Gastroesophageal sphincter (tissue), 4 donors: ENCODE results near the gene HOXC10. TPM values are rescaled to one million over a fixed set of nuclear protein-coding genes. Genes with fewer than 3 reads are reported as not detected.

Experiments used
- ATAC-seq: fragments of 150-250 bp; one replicate; pipeline ENCODE4 v1.9.1; 2016; ENCODE audit warnings: mild to moderate bottlenecking, moderate library complexity
- H3K27ac ChIP-seq, 4 donors: fragments of 200-600 bp; sonication (generic) in 3 of 4; 1 replicate in 3 of 4; 2 replicates in 1 of 4; pipeline ENCODE4 v1.5.1; 2016 to 2019
- H3K27me3 ChIP-seq: fragments of 200-600 bp; sonication (generic); one replicate; pipeline ENCODE4 v1.5.1; 2019
- H3K36me3 ChIP-seq, 2 donors: fragments of 200-600 bp; sonication (generic); one replicate each; pipeline ENCODE4 v1.5.1; 2019; ENCODE audit warnings: control low read depth in 1 of 2
- H3K4me1 ChIP-seq, 3 donors: fragments of 200-600 bp; sonication (generic); 1 replicate in 2 of 3; 2 replicates in 1 of 3; pipeline ENCODE4 v1.5.1; 2016 to 2019; ENCODE audit warnings: control low read depth in 2 of 3
- H3K4me3 ChIP-seq, 2 donors: fragments of 200-600 bp; sonication (generic); one replicate each; pipeline ENCODE4 v1.5.1; 2019; ENCODE audit warnings: mild to moderate bottlenecking in 1 of 2, moderate library complexity in 1 of 2
- H3K9me3 ChIP-seq, 3 donors: fragments of 200-600 bp; sonication (generic); one replicate each; pipeline ENCODE4 v1.5.1; 2017 to 2019; ENCODE audit warnings: control low read depth in 2 of 3
- EP300 ChIP-seq: sonication (generic); formaldehyde crosslinking; IDR thresholded peaks from one replicate; pipeline ENCODE4 v1.6.1; 2017; ENCODE audit warnings: antibody characterized with exemption, mild to moderate bottlenecking
- POLR2A ChIP-seq, 2 donors: fragments of 450-650 bp; IDR thresholded peaks; one replicate each; pipeline ENCODE4 v1.6.1; 2017; ENCODE audit warnings: antibody characterized with exemption in 2 of 2, mild to moderate bottlenecking in 2 of 2, moderate library complexity in 1 of 2
- POLR2AphosphoS5 ChIP-seq: sonication (generic); formaldehyde crosslinking; IDR thresholded peaks from one replicate; pipeline ENCODE4 v1.6.1; 2017; ENCODE audit warnings: antibody characterized with exemption
- WGBS, 2 donors: methylation state at CpG; one replicate each; pipeline ENCODE4 v1.1.5; 2018; ENCODE audit warnings: low coverage in 1 of 2; 5-methylcytosine and 5-hydroxymethylcytosine counted together
- total RNA-seq, 4 donors: library from RNA; depleted of rRNA; stranded (reverse); fragments of >200 nt; gene quantifications; one replicate each; pipeline ENCODE4 v1.1.0, GENCODE V29; 2016
- TF ChIP-seq, protein P1 (sequence below), 4 experiments: fragments of 200-600 bp in 2 of 4; fragments of 450-650 bp in 2 of 4; sonication (generic) in 1 of 4; IDR thresholded peaks; one replicate each; pipeline ENCODE4 v1.5.1; 2017 to 2019; ENCODE audit warnings: antibody characterized with exemption in 4 of 4, mild to moderate bottlenecking in 2 of 4, moderate library complexity in 2 of 4

The HOXC10 gene
- total RNA-seq, 4 donors from 2014 or later = not detected

DNA sequence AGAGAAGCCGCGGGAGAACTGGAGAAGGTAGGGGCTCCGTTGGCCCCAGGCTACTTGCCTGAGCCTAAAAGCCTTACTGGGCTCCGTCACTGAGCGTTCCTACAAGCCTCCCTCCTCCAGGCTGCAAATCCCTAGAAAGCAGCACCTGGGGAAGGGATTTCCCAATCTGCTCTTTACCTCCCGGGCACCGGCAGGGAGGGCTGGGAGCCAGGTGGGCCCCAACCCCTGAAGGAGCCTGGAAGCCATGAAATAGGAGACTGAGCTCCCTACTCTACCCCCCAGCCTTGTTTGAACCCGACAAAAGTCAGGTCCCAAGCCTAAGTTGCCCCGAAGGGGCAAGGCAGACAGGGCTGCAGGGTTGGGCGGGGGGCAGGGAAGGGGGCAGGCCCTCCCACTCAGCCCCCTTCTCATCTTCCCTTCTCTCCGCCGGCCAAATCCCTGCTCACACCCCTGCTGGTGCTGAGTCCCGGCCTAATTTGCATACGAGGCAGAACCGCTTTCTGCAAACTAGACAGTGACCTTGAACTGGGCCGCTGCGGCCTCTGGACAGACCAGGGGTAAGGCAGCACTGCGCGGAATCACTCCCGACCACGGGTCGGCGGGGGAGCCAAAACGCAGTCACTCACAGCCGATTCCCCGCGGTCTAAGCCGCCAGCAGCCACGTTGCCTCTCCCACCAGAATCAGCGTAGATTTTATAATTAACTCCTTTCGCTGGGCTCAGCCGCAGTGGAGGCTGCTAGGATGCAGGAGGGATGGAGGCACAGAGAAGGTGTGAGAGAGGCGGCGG lies 34.0 kb upstream of the HOXC10 start:
- no peak for TF ChIP-seq POLR2A (IDR thresholded peaks at IDR 0.05)
- no peak for TF ChIP-seq EP300
- TF ChIP-seq POLR2AphosphoS5 = no peak
- TF ChIP-seq, protein P1, sequence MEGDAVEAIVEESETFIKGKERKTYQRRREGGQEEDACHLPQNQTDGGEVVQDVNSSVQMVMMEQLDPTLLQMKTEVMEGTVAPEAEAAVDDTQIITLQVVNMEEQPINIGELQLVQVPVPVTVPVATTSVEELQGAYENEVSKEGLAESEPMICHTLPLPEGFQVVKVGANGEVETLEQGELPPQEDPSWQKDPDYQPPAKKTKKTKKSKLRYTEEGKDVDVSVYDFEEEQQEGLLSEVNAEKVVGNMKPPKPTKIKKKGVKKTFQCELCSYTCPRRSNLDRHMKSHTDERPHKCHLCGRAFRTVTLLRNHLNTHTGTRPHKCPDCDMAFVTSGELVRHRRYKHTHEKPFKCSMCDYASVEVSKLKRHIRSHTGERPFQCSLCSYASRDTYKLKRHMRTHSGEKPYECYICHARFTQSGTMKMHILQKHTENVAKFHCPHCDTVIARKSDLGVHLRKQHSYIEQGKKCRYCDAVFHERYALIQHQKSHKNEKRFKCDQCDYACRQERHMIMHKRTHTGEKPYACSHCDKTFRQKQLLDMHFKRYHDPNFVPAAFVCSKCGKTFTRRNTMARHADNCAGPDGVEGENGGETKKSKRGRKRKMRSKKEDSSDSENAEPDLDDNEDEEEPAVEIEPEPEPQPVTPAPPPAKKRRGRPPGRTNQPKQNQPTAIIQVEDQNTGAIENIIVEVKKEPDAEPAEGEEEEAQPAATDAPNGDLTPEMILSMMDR (IDR thresholded peaks at IDR 0.05) = no peak
- H3K4me3 ChIP-seq = no peak overlapping the region
- no peaks in the 10 kb centered on the region for H3K36me3 ChIP-seq
- H3K27ac ChIP-seq = no peak overlapping the region
- peaks cover 100% of the 10 kb centered on the region for H3K27me3 ChIP-seq
- 0 to 4% methylated on average over 3 to 27 of the region's 34 CpGs for WGBS, 2 donors
- peaks cover 0 to 6% (median 0%) of the 10 kb centered on the region in 3 donors for H3K9me3 ChIP-seq
- peaks cover 0 to 34% (median 10%) of the 10 kb centered on the region in 3 donors for H3K4me1 ChIP-seq
- no peak for ATAC-seq

DNA sequence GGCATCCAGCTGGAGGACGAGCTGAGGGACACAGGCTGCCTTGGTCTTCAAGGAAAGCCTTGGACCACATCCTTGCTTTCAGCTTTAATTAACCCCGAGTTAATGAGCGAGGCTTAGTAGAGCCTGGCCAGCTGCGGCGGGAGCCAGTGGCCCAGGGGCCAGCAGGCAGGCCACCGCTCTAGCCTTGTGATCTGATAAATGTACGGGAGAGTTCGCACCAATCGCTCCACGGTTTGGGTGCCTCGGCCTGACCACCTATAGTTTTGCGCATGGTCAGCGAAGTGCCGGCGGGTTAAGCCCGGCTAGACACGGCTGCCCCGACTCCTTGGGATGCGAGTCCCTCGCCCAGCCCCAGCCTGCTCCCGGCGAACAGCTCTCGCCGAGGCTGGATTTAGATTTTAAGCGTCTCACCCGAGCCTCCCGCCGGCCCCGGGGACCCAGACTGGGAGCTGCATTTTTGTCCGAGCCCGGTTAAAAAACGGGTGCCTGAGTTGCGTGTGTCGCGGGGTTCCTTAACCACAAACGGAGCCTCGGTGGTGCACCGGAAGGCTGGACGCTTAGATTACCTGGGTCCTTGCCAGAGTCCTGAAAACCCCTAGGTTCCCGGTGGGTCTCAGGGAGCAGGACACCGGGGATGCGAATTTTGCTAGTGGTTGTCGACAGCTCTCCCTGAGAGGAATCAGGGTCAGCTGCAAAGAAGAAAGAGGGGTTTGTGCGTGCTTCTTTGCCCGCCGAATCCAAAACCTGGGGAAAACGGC lies 33.2 kb upstream of the HOXC10 start:
- WGBS, 2 donors = 4 to 13% methylated on average over 4 to 5 of the region's 47 CpGs
- Histone ChIP-seq H3K36me3 (no peaks in the 10 kb centered on the region), H3K4me1 (peaks cover 0 to 34% (median 10%) of the 10 kb centered on the region in 3 donors), H3K27me3 (peaks cover 100% of the 10 kb centered on the region), H3K4me3 (no peak overlapping the region), H3K9me3 (peaks cover 0 to 6% (median 0%) of the 10 kb centered on the region in 3 donors), H3K27ac (no peak overlapping the region)
- TF ChIP-seq POLR2A (IDR thresholded peaks at IDR 0.05) = no peak
- no peak for ATAC-seq

DNA sequence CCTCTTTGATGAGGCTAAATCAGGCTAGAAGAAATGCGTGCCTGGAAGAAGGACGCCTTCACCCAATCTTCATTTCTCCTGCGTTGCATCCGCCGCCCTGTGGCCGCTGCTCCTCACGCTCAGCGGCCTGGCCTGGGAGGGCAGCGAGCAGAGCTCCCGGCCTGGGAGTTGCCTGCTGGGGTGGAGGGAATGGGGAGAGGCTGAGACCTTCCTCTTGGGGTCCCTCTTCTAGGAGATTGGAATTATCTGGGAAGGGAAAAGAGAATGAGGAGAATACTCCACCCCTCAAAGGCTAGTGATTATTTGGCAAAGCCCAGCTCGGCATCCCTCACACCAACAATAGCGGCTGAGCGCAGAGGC lies 32.6 kb upstream of the HOXC10 start:
- Histone ChIP-seq H3K4me1 (peaks cover 0 to 34% (median 10%) of the 10 kb centered on the region in 3 donors), H3K36me3 (no peaks in the 10 kb centered on the region), H3K9me3 (peaks cover 0 to 6% (median 0%) of the 10 kb centered on the region in 3 donors), H3K27ac (no peak overlapping the region), H3K27me3 (peaks cover 100% of the 10 kb centered on the region), H3K4me3 (no peak overlapping the region)
- WGBS, 2 donors = 23 to 28% methylated on average over 4 of the region's 13 CpGs
- TF ChIP-seq, protein P1 (IDR thresholded peaks at IDR 0.05) = no peak
- no peak for TF ChIP-seq POLR2A (IDR thresholded peaks at IDR 0.05)
- no peak for TF ChIP-seq EP300
- TF ChIP-seq POLR2AphosphoS5 = no peak
- ATAC-seq = no peak

DNA sequence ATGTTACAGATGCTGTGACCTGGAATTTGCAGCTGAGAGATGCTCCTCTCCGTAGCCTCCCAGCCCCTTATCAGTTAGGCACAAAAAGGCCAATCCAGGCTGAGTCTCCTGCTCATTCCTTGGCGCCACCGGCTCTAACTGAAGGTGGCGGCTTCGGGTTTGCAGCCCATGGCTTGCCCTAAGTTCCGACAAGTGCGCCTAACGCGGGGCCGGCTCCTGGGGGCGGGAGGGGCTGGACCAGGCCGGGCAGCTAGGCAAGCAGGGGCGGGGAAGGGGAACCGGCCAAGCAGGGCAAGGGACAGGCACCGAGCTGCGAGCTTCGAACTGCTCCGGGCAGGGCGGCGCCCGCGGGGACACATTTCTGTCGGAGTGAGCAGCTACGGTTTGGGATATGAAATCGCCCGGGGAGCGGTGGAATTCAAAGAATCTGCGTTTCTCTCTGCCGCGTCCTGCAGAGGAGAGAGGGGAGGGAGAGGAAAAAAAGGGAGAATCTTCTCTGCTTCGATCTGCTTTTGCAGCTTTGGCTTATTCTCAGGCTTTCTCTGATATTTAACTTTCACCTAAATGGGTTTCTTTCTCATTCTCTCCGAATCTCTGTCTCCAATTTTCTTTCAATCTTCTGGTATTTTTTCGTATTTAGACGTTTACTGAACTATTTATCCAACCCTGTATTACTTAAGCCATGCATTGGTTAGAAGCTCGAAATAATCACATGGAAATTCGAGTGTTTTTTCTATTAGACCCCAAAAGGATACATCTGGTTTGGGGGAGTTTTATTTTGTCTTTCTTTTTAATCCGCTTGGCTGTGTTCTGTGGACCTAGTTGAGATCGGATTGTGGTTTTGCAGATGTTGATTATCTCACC lies 31.8 kb upstream of the HOXC10 start:
- Histone ChIP-seq H3K4me3 (no peak overlapping the region), H3K27ac (no peak overlapping the region), H3K4me1 (peaks cover 0 to 34% (median 10%) of the 10 kb centered on the region in 3 donors), H3K36me3 (no peaks in the 10 kb centered on the region), H3K27me3 (peaks cover 100% of the 10 kb centered on the region), H3K9me3 (peaks cover 0 to 6% (median 0%) of the 10 kb centered on the region in 3 donors)
- no peak for TF ChIP-seq EP300
- TF ChIP-seq POLR2A (IDR thresholded peaks at IDR 0.05) = no peak
- TF ChIP-seq, protein P1 (IDR thresholded peaks at IDR 0.05) = no peak
- TF ChIP-seq POLR2AphosphoS5 = no peak
- no peak for ATAC-seq
- 10 to 11% methylated on average over 15 to 26 of the region's 38 CpGs for WGBS, 2 donors
